Astrocyte of the cerebellum (primary cell): ENCODE results near the gene MOV10L1.
"Not testable (repeated sequence)": the region's sequence is repeated elsewhere in the genome, so short reads cannot be mapped to it uniquely, and the experiment has no call there.

Experiments used
- DNase-seq: peaks from one replicate; pipeline ENCODE4 v3.0.0-alpha.2; 2011; ENCODE audit warnings: low read depth
- H3K4me3 ChIP-seq: 2 replicates; pipeline ENCODE4 v1.5.1; 2011; ENCODE audit warnings: mild to moderate bottlenecking, low read depth, low read length, moderate library complexity
- in situ Hi-C: cut with HindIII; loops from 2 replicates; pipeline ENCODE4 v1.10.0; 2017; ENCODE audit warnings: low sequenced_read_pairs
- TF ChIP-seq, protein P1 (sequence below): IDR thresholded peaks from 2 replicates; pipeline ENCODE4 v1.5.1; 2012; ENCODE audit warnings: low read length, low read depth, moderate library complexity, mild to moderate bottlenecking; ENCODE audit errors: missing control alignments

The MOV10L1 gene

DNA sequence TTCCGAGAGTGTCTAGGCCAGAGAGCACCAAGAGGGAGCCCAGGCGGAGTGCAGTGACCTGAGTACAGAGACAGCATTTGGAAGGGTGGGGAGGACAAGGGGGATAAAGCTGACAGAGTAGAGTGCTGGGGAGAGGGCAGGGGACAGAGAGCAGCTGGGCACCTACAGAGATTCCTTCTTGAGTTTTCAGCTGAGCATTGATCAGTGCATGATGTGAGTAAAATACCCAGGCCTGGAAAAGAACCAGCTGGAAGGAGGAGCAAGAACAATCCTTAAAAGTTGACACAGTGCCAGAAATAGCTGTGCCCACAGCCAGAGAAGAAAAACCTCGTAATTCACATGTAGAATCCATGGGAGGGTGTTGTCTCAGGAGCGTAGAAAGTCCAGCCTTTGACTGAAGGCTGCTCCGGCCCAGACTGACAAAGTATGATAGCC, 46.8 kb downstream of the MOV10L1 start:
- in situ Hi-C loops: no loop called here
- DNase-seq: no peak

DNA sequence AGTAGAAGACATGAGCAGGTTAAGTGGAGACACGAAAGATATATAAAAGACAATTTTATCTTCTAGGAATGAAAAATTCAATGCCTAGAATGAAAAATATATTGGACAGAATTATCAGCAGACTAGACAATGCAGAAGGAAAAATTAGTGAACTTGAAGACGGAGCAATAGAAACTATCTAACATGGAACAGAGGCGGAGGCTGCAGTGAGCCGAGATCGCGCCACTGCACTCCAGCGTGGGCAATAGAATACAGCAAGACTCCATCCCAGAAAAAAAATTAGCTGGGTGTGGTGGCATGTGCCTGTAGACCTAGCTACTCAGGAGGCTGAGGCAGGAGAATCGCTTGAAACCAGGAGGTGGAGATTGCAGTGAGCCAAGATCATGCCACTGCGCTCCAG, 47.5 kb downstream of the MOV10L1 start:
- DNase-seq, H3K4me3 ChIP-seq, in situ Hi-C loops: not testable (repeated sequence)

More for the DNA sequence above, 46.8 kb downstream of the MOV10L1 start:
- no peak overlapping the region for H3K4me3 ChIP-seq
- TF ChIP-seq, protein P1, sequence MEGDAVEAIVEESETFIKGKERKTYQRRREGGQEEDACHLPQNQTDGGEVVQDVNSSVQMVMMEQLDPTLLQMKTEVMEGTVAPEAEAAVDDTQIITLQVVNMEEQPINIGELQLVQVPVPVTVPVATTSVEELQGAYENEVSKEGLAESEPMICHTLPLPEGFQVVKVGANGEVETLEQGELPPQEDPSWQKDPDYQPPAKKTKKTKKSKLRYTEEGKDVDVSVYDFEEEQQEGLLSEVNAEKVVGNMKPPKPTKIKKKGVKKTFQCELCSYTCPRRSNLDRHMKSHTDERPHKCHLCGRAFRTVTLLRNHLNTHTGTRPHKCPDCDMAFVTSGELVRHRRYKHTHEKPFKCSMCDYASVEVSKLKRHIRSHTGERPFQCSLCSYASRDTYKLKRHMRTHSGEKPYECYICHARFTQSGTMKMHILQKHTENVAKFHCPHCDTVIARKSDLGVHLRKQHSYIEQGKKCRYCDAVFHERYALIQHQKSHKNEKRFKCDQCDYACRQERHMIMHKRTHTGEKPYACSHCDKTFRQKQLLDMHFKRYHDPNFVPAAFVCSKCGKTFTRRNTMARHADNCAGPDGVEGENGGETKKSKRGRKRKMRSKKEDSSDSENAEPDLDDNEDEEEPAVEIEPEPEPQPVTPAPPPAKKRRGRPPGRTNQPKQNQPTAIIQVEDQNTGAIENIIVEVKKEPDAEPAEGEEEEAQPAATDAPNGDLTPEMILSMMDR: no peak

DNA sequence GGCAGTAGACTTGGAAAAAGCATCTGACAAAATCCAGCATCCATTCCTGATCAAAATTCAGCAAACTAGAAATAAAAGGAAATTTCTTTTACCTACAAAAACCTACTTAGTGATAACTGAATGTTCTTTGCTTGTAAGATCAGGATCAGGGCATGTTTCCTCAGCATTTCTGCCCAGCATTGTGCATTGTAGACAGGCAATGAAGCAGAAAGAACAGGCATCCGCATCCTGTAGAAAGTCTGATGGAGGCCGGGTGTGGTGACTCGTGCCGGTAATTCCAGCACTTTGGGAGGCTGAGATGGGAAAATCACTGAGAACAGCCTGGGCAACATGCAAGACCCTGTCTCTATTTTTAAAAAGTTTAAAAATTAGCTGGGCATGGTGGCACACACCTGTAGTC, 48.2 kb downstream of the MOV10L1 start:
- in situ Hi-C loops: no loop called here
- H3K4me3 ChIP-seq: no peak overlapping the region
- TF ChIP-seq, protein P1: no peak
- no peak for DNase-seq

DNA sequence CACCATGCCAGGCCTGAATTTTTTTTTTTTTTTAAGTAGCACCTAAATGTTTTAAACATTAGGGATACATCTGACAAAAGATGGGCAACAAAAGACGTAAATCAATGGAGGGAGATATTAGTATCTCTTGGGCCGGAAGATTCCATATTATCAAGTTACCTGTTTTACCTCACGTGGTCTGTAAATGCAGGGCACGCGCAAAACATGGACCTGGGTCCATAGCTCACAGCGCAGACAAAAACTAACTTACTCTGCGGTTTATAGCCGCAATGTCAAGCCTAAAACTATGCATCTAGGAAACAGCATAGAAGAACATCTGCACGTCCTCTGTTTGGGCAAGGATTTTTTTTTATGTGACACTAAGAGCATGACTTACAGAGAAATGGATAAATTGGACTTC, 49.2 kb downstream of the MOV10L1 start:
- DNase-seq: no peak
- H3K4me3 ChIP-seq: no peak overlapping the region
- in situ Hi-C loops: no loop called here
- TF ChIP-seq, protein P1: no peak

DNA sequence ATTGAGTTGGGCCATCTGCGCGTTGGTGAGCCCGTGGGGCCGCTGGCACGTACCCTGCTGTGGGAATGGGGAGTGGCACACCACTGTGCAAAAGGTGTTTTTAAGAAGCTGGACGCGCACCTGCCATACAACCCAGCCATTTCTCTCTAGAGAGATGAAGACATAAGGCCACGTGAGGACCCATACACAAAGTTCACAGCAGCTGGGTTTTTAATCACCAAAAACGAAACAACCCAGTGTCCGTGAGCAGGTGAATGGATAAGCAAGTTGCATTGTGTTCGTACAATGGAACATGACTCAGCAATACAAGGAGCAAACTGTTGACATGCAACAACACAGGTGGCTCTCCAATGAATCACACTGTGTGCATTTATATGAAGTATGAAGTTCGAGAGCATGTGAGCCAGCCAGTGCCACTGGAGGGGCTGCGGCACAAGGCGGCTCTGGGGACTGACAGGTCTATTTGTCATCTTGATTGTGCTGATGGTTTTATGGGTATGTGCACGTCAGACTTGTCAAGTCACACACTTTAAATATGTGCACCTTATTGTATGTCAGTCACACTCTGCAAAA, 50.1 kb downstream of the MOV10L1 start:
- in situ Hi-C loops: no loop called here
- H3K4me3 ChIP-seq: no peak overlapping the region
- DNase-seq: no peak
- TF ChIP-seq, protein P1: no peak

DNA sequence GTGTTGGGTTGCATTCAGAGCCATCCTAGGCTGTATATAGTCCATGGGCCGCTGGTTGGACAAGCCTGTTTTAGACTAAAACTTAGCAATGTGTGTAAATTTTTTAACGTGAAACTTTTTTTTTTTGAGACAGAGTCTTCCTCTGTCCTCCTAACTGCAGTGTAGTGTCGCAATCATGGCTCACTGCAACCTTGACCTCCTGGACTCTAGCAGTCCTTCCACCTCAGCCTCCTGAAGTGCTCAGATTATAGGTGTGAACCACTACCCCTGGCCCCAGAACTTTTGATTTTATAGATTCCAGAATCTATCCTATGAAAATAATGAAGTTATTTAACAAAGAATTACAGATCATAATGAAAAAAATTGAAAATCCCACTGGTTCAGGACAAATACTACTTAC, 50.8 kb downstream of the MOV10L1 start:
- H3K4me3 ChIP-seq: no peak overlapping the region
- in situ Hi-C loops: no loop called here
- no peak for DNase-seq
- TF ChIP-seq, protein P1: no peak

DNA sequence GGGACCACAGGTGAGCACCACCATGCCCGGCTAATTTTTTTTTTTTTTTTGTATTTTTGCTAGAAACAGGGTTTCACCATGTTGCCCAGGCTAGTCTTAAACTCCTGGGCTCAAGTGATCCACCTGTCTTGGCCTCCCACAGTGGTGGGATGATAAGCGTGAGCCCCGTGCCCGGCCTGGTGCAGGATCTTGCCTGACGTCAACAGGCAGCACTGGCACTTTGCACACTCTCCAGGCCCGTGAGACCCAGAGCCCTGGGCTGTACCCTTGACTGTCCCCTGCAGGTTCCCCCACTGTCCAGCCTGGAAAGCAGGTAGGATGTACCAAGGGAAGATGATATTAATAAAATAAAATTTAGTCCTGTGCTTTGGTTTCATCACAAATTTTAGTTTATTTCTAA, 51.7 kb downstream of the MOV10L1 start:
- no peak for DNase-seq
- TF ChIP-seq, protein P1: no peak
- in situ Hi-C loops: no loop called here
- H3K4me3 ChIP-seq: no peak overlapping the region
